Loucy (cell line): ENCODE results near the gene OPN1LW.
"Not testable (repeated sequence)": the region's sequence is repeated elsewhere in the genome, so short reads cannot be mapped to it uniquely, and the experiment has no call there.

ENCODE experiments used
- H2AFZ ChIP-seq: fragments of 200-600 bp; sonication (generic); 2 replicates; pipeline ENCODE4 v1.6.0; 2016; ENCODE audit warnings: antibody characterized with exemption, mild to moderate bottlenecking, low read length, moderate library complexity
- H3F3A ChIP-seq: fragments of 200-600 bp; 2 replicates; pipeline ENCODE4 v1.6.0; 2016; ENCODE audit warnings: antibody characterized with exemption, low read depth, mild to moderate bottlenecking
- H3K27me3 ChIP-seq: fragments of 200-600 bp; sonication (generic); 2 replicates; pipeline ENCODE4 v1.6.1; 2014; ENCODE audit warnings: low read length, mild to moderate bottlenecking; ENCODE audit not compliant: insufficient read depth, poor library complexity, severe bottlenecking
- H3K36me3 ChIP-seq: fragments of 200-600 bp; sonication (generic); 2 replicates; pipeline ENCODE4 v1.6.1; 2016; ENCODE audit warnings: low read length; ENCODE audit not compliant: insufficient read depth
- H3K4me1 ChIP-seq: fragments of 200-600 bp; sonication (generic); 2 replicates; pipeline ENCODE4 v1.5.1; 2014; ENCODE audit warnings: low read length, mild to moderate bottlenecking; ENCODE audit not compliant: insufficient read depth, poor library complexity, severe bottlenecking
- H3K4me2 ChIP-seq: fragments of 200-600 bp; sonication (generic); 2 replicates; pipeline ENCODE4 v1.6.0; 2014; ENCODE audit warnings: antibody characterized with exemption, low read length, low read depth, mild to moderate bottlenecking; ENCODE audit not compliant: poor library complexity, severe bottlenecking
- H3K4me3 ChIP-seq: fragments of 200-600 bp; sonication (generic); 2 replicates; pipeline ENCODE4 v1.5.1; 2014; ENCODE audit warnings: low read length, mild to moderate bottlenecking, mixed read lengths; ENCODE audit not compliant: poor library complexity, severe bottlenecking
- H3K79me2 ChIP-seq: fragments of 200-600 bp; sonication (generic); 2 replicates; pipeline ENCODE4 v1.6.1; 2014; ENCODE audit warnings: low read length; ENCODE audit not compliant: insufficient read depth
- H3K9ac ChIP-seq: fragments of 200-600 bp; sonication (generic); 2 replicates; pipeline ENCODE4 v1.6.0; 2014; ENCODE audit warnings: mild to moderate bottlenecking, low read depth, low read length, moderate library complexity; ENCODE audit not compliant: poor library complexity, severe bottlenecking
- H3K9me2 ChIP-seq: fragments of 200-600 bp; sonication (generic); replicated peaks from 2 replicates; pipeline ENCODE4 v1.6.1; 2016; ENCODE audit warnings: low read depth, low read length, mixed read lengths
- H3K9me3 ChIP-seq: fragments of 200-600 bp; sonication (generic); 2 replicates; pipeline ENCODE4 v1.6.1; 2014; ENCODE audit warnings: mild to moderate bottlenecking, antibody characterized with exemption, low read length, low read depth; ENCODE audit not compliant: insufficient read depth
- H4K20me1 ChIP-seq: fragments of 200-600 bp; sonication (generic); 2 replicates; pipeline ENCODE4 v1.6.0; 2014; ENCODE audit warnings: antibody characterized with exemption, low read length, mild to moderate bottlenecking; ENCODE audit not compliant: insufficient read depth, poor library complexity, severe bottlenecking

The OPN1LW gene

DNA sequence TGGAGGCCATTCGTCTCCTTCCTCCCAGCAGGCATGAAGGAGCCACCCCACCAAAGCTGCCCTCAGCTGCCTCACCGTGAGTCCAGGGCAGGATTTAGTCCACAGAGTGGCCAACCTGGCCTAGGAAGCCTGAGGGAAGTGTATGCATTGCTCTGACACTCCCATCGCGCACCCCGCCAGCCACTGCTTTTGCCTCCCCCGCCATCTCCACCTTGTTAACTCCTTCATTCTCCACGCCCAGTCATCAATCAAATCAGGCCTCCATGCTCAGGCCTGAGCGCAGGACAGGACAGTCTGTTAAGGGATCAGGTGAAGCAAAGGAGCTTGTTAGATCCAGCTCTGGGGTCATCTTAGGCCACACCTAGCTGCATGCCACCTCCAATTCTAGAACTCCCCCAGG is 48.8 kb downstream of the OPN1LW start:
- H3K4me1 ChIP-seq, H3K36me3 ChIP-seq, H3F3A ChIP-seq, H3K4me3 ChIP-seq, H3K27me3 ChIP-seq, H3K79me2 ChIP-seq, H3K9me2 ChIP-seq, H3K9ac ChIP-seq, H4K20me1 ChIP-seq, H2AFZ ChIP-seq, H3K4me2 ChIP-seq, H3K9me3 ChIP-seq: not testable (repeated sequence)

DNA sequence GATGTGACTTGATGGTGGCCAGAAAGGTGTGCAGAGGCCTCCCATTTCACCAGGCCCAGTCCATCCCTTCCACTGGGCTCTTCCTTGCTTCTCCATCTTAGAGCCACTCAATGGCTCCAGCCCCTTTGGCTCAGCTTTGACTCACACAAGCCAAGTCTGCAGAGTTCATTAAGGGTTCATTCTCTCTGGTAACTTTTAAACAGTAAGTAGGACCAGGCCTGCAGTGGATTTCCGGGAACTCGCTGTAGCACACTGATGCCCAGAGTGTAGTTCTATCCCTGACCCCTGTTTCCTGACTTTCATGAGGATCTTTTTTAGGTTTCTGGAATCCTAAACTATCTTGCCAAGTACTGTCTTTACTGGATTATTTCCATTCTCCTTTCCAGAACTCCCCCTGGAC is 50.3 kb downstream of the OPN1LW start:
- H3K27me3 ChIP-seq, H3K79me2 ChIP-seq, H3K4me2 ChIP-seq, H3F3A ChIP-seq, H3K4me3 ChIP-seq, H2AFZ ChIP-seq, H3K36me3 ChIP-seq, H4K20me1 ChIP-seq, H3K4me1 ChIP-seq, H3K9ac ChIP-seq, H3K9me2 ChIP-seq, H3K9me3 ChIP-seq: not testable (repeated sequence)

DNA sequence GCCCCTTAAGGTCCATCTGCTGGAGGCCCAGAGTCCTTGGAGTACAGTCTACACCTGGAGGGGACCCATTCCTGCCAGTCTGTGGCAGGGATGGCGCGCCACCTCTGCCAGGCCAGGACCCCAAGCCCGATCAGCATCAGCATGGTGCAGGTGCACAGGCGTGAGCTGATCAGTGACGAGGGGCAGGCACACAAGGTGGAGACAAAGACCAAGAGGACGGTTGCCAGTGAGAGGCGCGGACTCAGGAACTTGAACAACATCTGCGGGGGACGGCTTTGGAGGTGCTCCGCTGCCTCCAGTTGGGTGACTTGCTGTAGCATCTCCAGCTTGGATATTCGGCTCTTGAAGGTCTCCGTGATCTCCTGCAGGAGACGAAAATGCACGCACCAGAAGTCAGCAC is 52.4 kb downstream of the OPN1LW start:
- H3K4me1 ChIP-seq, H3K9me3 ChIP-seq, H2AFZ ChIP-seq: not testable (repeated sequence)

More for the DNA sequence above, 52.4 kb downstream of the OPN1LW start:
- not testable (repeated sequence) for H3K36me3 ChIP-seq, H3K9me2 ChIP-seq, H4K20me1 ChIP-seq, H3K4me3 ChIP-seq, H3K79me2 ChIP-seq, H3K27me3 ChIP-seq, H3F3A ChIP-seq, H3K4me2 ChIP-seq, H3K9ac ChIP-seq
